OCI-LY7 (cell line): Measurements from ENCODE around the gene GHITM. TPM values are rescaled to one million over a fixed set of nuclear protein-coding genes. Genes with fewer than 3 reads are reported as not detected.

Experiments
- BruUV-seq: library from RNA; stranded (reverse); fragments of 400-500 nt; replicated peaks from 2 replicates; lab custom pipeline; 2021; lab: Mats Ljungman, UMichigan
- CTCF ChIA-PET: fragments of 300-600 bp; sonication (Branson Sonifier 250); formaldehyde crosslinking; loops from one replicate; lab custom pipeline; 2022; ENCODE audit warnings: antibody characterized with exemption; ENCODE audit not compliant: unreplicated experiment; lab: Charles Lee
- POLR2A ChIA-PET: fragments of 300-600 bp; sonication (Branson Sonifier 250); formaldehyde crosslinking; loops from one replicate; lab custom pipeline; 2022; ENCODE audit warnings: antibody characterized with exemption; lab: Charles Lee
- DNase-seq: peaks from one replicate; pipeline ENCODE4 v3.0.0-alpha.2; 2015; ENCODE audit warnings: low spot score
- H2AFZ ChIP-seq: fragments of 200-600 bp; sonication (generic), shearing (Covaris generic); 2 replicates; pipeline ENCODE4 v1.6.1; 2014; ENCODE audit warnings: mild to moderate bottlenecking, antibody characterized with exemption, low read length, moderate library complexity
- H3K27ac ChIP-seq: fragments of 200-600 bp; sonication (generic); 2 replicates; pipeline ENCODE4 v1.5.1; 2014; ENCODE audit warnings: mixed run types, low read depth, mild to moderate bottlenecking, moderate library complexity, low read length, inconsistent platforms; ENCODE audit not compliant: poor library complexity, severe bottlenecking
- H3K36me3 ChIP-seq: fragments of 200-600 bp; sonication (generic); 2 replicates; pipeline ENCODE4 v1.6.1; 2014; ENCODE audit warnings: mild to moderate bottlenecking, antibody characterized with exemption, low read length, moderate library complexity, mixed read lengths; ENCODE audit not compliant: insufficient read depth
- H3K4me1 ChIP-seq: fragments of 200-600 bp; sonication (generic); 2 replicates; pipeline ENCODE4 v1.5.1; 2014; ENCODE audit warnings: mild to moderate bottlenecking, low read length; ENCODE audit not compliant: insufficient read depth, poor library complexity, severe bottlenecking
- H3K4me2 ChIP-seq: fragments of 200-600 bp; sonication (generic); 2 replicates; pipeline ENCODE4 v1.6.1; 2014; ENCODE audit warnings: mild to moderate bottlenecking, low read length
- H3K4me3 ChIP-seq: fragments of 200-600 bp; sonication (generic); 2 replicates; pipeline ENCODE4 v1.5.1; 2014; ENCODE audit warnings: mild to moderate bottlenecking, low read depth, low read length; ENCODE audit not compliant: poor library complexity, severe bottlenecking
- H3K79me2 ChIP-seq: fragments of 200-600 bp; sonication (generic); 2 replicates; pipeline ENCODE4 v1.6.1; 2016; ENCODE audit warnings: low read depth, mild to moderate bottlenecking, low read length, moderate library complexity, mixed read lengths; ENCODE audit not compliant: insufficient read depth
- H3K9me2 ChIP-seq: fragments of 200-600 bp; sonication (generic); 2 replicates; pipeline ENCODE4 v1.6.1; 2016; ENCODE audit warnings: mild to moderate bottlenecking, low read length, mixed read lengths; ENCODE audit not compliant: insufficient read depth
- H3K9me3 ChIP-seq: fragments of 200-600 bp; sonication (generic); 2 replicates; pipeline ENCODE4 v1.6.1; 2014; ENCODE audit warnings: mild to moderate bottlenecking, mixed run types, low read length, mixed read lengths
- H4K20me1 ChIP-seq: fragments of 200-600 bp; sonication (generic); 2 replicates; pipeline ENCODE4 v1.6.1; 2014; ENCODE audit warnings: mild to moderate bottlenecking, antibody characterized with exemption, low read length, moderate library complexity, mixed read lengths; ENCODE audit not compliant: insufficient read depth
- CTCF ChIP-seq: fragments of 200-600 bp; sonication (generic); conservative IDR thresholded peaks from 2 replicates; pipeline ENCODE4 v1.5.1; 2014; ENCODE audit warnings: mild to moderate bottlenecking, antibody characterized with exemption, low read length, moderate library complexity, mixed read lengths
- EZH2phosphoT487 ChIP-seq: fragments of 200-600 bp; sonication (generic); IDR thresholded peaks from 2 replicates; pipeline ENCODE4 v1.6.1; 2018; ENCODE audit warnings: low read depth, borderline replicate concordance, mild to moderate bottlenecking, mixed run types, antibody characterized with exemption, low read length, moderate library complexity, mixed read lengths
- intact Hi-C: fragments of 100-400 bp; cut with micrococcal nuclease; formaldehyde crosslinking; loops from one replicate; pipeline ENCODE4 v1.10.0; 2022; ENCODE audit not compliant: unreplicated experiment
- total RNA-seq, 2 experiments: library from RNA; depleted of rRNA in 1 of 2; stranded (reverse); fragments of >200 nt in 1 of 2; shearing (Covaris generic) in 1 of 2; gene quantifications; 2 replicates each; pipeline ENCODE4 v1.2.3, GENCODE V29; 2014 to 2022

The GHITM gene
- total RNA-seq, 2 experiments from 2014 or later: 103 to 132 TPM

GRCh38 chr10:84173501-84173929, 34.2 kb downstream of the GHITM start, which contains the start of gene GPR15LG:
GPR15LG (plus strand) TSS chr10:84173801; CDS start chr10:84173852, 51 bp downstream.
- Histone ChIP-seq H3K4me1 (peaks cover 28% of the 10 kb centered on the region), H3K9me2 (no peaks in the 10 kb centered on the region), H4K20me1 (no peaks in the 10 kb centered on the region), H3K4me2 (0 out of 2 replicates have a peak within 1 kb of the TSS, but pooled peaks have one; percentile 20), H3K4me3 (no peak within 1 kb of the TSS), H3K9me3 (no peaks in the 10 kb centered on the region), H3K27ac (peak within 1 kb of the TSS; percentile 32), H3K36me3 (no peaks in the 10 kb centered on the region), H3K79me2 (no peaks in the 10 kb centered on the region), H2AFZ (peak within 1 kb of the TSS; percentile 88; the same call in 1 of the 2 replicates)
- BruUV-seq: no TSS peak
- intact Hi-C loops: no loop called here
- ChIA-PET POLR2A (no interaction called here), CTCF (no interaction called here)
- no peak for DNase-seq
- TF ChIP-seq CTCF: no peak
- no peak for TF ChIP-seq EZH2phosphoT487

GRCh38 chr10:84175436-84175835, 36.1 kb downstream of the GHITM start:
- CTCF ChIA-PET: no interaction called here
- no peak overlapping the region for H3K27ac ChIP-seq
- H4K20me1 ChIP-seq: no peaks in the 10 kb centered on the region
- DNase-seq: no peak
- intact Hi-C loops: no loop called here
- no peaks in the 10 kb centered on the region for H3K36me3 ChIP-seq
- H2AFZ ChIP-seq: no peak overlapping the region
- H3K4me3 ChIP-seq: no peak overlapping the region
- TF ChIP-seq EZH2phosphoT487: no peak
- no peak for TF ChIP-seq CTCF
- H3K9me2 ChIP-seq: no peaks in the 10 kb centered on the region
- peaks cover 41% of the 10 kb centered on the region for H3K4me1 ChIP-seq
- POLR2A ChIA-PET: no interaction called here
- no TSS peak for BruUV-seq
- H3K9me3 ChIP-seq: no peaks in the 10 kb centered on the region
- H3K79me2 ChIP-seq: no peaks in the 10 kb centered on the region
- no peak overlapping the region for H3K4me2 ChIP-seq

GRCh38 chr10:84176351-84176750, 37.0 kb downstream of the GHITM start:
- no peak overlapping the region for H3K4me2 ChIP-seq
- ChIA-PET POLR2A (no interaction called here), CTCF (no interaction called here)
- intact Hi-C loops: no loop called here
- peaks cover 41% of the 10 kb centered on the region for H3K4me1 ChIP-seq
- no peaks in the 10 kb centered on the region for H3K9me2 ChIP-seq
- H3K4me3 ChIP-seq: no peak overlapping the region
- H3K79me2 ChIP-seq: no peaks in the 10 kb centered on the region
- TF ChIP-seq EZH2phosphoT487 (no peak), CTCF (no peak)
- BruUV-seq: no TSS peak
- no peaks in the 10 kb centered on the region for H3K36me3 ChIP-seq
- H3K27ac ChIP-seq: no peak overlapping the region
- H2AFZ ChIP-seq: no peak overlapping the region
- DNase-seq: no peak
- H3K9me3 ChIP-seq: no peaks in the 10 kb centered on the region
- H4K20me1 ChIP-seq: no peaks in the 10 kb centered on the region
